Raji (cell line): ENCODE results near the gene LSM7.

Experiments
- POLR2A ChIP-seq: IDR thresholded peaks from 2 replicates; pipeline ENCODE4 v1.6.1; 2011; ENCODE audit warnings: low read depth, low read length, control low read depth; ENCODE audit not compliant: insufficient read depth

The LSM7 gene

GRCh38 chr19:2359992-2360685 lies 31.8 kb upstream of the LSM7 start, which contains the start of gene TMPRSS9:
TSS of gene TMPRSS9 (plus strand) at chr19:2360265. CDS start at chr19:2389786, 29,521 bp downstream.
- TF ChIP-seq POLR2A = no peak

- no peak for TF ChIP-seq POLR2A
These were observed 30.3 kb upstream of the LSM7 start for GRCh38 chr19:2358548-2359173.

GRCh38 chr19:2357279-2358206 lies 29.2 kb upstream of the LSM7 start:
- TF ChIP-seq POLR2A = no peak

DNA sequence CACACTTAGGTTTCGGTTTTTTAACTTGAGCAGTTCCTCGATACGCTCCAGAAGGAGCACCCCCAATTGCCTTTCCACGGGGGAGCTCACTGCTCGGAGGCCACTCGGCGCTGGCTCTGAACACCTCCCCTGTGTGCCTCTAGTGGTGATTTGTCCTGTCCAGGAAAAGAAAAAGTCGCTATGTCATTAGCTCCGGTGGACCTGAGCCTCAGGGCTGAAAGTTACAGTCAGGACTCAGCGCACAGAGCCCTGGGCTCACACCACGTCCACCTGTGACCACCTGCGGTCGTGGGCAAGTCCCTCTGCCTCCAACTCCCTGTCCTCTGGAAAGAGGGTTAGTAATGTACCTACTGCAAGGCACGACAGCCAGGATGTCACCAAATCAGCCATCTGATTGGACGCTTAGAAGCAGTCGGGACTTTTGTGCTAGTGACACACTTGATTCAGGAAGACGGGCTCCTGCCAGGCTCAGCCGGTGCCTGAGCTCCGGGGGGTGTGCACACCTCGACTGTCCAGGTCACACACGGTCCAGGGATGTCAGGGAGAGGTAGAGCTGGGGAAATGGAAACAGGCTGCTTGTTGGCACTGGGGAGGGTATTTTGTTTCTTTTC lies 27.8 kb upstream of the LSM7 start:
- TF ChIP-seq POLR2A = no peak

DNA sequence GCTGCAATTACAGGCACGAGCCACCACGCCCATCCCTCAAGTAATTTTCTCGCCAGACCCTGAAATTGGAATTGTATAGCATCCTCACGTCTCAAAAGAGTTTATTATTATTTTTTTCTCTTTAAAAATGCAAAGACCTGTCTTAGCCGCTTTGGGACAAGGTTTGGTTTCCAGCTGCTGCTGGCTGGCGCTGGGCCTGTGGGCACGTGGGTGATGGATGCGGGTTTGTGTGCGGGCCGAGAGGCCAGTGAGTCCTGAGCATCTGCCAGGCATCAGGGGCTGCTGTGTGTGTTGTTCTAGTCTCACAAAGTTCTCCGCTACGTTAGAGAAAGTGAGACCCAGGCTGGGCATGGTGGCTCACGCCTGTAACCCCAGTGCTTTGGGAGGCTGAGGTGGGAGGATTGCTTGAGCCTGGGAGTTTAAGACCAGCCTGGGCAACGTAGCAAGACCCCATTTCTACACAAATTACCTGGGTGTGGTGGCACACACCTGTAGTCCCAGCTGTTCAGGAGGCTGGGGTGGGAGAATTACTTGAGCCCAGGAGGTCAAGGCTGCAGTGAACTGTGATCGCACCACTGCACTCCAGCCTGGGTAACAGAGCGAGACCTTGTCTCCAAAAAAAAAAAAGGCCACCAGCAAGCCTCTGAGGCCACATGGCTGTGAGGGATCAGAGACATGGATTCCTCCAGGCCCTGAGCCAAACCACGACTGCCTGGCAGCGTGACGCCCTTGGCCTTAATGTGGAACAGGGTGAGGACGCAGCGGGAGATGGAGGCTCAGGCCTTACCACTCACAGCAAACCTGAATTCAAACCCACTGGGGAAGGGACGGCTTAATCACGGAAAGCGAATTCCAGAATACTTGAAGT lies 27.0 kb upstream of the LSM7 start:
- no peak for TF ChIP-seq POLR2A

DNA sequence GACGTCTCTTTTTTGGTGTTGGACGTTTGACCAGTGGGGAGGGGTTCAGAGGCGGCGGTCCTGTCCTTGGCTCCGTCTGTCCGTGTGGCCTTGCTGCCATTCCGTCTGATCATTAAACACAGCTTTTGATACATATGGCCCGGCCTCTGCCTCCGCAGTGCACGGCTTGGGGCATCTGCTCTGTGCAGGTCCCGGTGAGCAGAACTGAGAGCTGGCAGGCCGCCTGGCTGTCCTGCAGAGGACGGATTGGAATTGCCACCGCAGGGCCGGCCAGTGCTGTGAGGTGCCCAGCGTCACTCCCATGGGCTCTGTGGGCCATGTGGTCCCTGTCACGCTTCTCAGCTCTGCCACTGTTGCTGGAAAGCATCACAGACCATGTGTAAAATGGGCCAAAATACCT lies 26.3 kb upstream of the LSM7 start:
- no peak for TF ChIP-seq POLR2A

- no peak for TF ChIP-seq POLR2A
These were observed 25.7 kb upstream of the LSM7 start for GRCh38 chr19:2353887-2354592.

GRCh38 chr19:2353159-2353886 lies 24.9 kb upstream of the LSM7 start:
- TF ChIP-seq POLR2A = no peak

DNA sequence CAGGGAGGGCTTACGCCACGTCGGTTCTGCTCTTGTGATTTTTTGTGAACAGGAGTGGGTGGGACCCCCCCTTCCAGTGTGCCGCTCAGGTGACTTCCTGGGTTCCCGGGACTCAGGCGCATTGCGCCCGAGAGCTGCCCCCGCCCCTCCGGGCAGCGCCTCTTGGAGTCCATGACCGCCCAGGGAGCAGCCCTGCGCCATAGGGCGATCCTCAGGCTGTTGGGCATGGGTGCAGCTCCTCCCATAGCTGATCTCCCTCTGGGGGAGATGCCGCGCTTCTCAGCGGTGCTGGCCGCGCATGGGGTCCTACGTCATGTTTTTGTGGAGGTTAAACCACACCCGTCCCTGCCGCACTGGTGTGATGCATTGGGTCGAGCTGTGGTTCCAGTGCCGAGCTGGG lies 23.7 kb upstream of the LSM7 start:
- no peak for TF ChIP-seq POLR2A

GRCh38 chr19:2351591-2351990 lies 23.2 kb upstream of the LSM7 start:
- TF ChIP-seq POLR2A = no peak

GRCh38 chr19:2350656-2351055 lies 22.3 kb upstream of the LSM7 start:
- TF ChIP-seq POLR2A = no peak

DNA sequence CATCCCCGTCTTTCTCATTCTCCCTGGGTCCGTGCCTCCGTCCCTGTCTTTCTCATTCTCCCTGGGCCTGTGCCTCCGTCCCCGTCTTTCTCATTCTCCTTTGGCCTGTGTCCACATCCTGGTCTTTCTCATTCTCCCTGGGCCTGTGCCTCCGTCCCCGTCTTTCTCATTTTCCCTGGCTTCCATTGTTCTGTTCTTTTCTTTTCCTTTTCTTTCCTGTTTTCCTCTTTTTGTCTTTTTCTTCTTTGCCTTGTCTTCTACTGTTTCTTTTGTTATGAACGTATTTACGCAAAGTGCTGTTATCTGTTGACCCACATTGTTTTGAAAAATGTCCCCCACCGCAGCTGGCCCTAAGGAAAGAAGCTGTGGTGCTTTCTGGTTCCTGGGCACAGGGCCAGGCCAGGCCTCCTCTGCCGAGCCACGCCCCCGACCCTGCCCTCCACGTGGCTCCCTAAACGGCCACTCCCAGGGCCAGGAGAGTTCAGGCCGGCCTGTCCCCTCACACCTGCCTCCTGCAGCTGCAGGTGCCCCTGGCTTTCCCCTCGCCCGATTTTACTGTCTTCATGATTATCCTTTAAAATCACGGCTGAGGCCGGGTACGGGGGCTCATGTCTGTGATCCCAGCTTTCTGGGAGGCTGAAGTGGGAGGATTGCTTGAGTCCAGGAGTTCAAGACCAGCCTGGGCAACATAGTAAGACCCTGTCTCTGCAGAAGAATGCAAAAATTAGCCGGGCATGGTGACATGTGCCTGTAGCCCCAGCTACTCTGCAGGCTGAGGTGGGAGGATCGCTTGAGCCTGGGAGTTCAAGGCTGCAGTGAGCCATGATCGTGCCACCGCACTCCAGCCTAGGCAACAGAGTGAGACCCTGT lies 17.6 kb upstream of the LSM7 start:
- no peak for TF ChIP-seq POLR2A
